CD4-positive, alpha-beta T cell treated with Interleukin-4 for 4 hours (primary cell): ENCODE data around the gene SLC48A1.
"Not testable (repeated sequence)": the region's sequence is repeated elsewhere in the genome, so short reads cannot be mapped to it uniquely, and the experiment has no call there.

Experiments used
- DNase-seq: peaks from one replicate; pipeline ENCODE4 v3.0.0-alpha.2; 2020

SLC48A1 gene

GRCh38 chr12:47814539-47815170 is 41.6 kb downstream of the SLC48A1 start:
- DNase-seq: no peak

GRCh38 chr12:47815447-47815846 is 42.4 kb downstream of the SLC48A1 start:
- not testable (repeated sequence) for DNase-seq

GRCh38 chr12:47816403-47817271 is 43.6 kb downstream of the SLC48A1 start:
- DNase-seq: no peak

GRCh38 chr12:47817272-47818006 is 44.4 kb downstream of the SLC48A1 start:
- DNase-seq: no peak

GRCh38 chr12:47818007-47818376 is 45.0 kb downstream of the SLC48A1 start:
- DNase-seq: no peak

- DNase-seq: no peak
These were observed 45.6 kb downstream of the SLC48A1 start for GRCh38 chr12:47818467-47819137.

- peak; percentile 42 for DNase-seq
These were observed 46.3 kb downstream of the SLC48A1 start for GRCh38 chr12:47819138-47819895.

- DNase-seq: peak; percentile 84
These were observed 47.0 kb downstream of the SLC48A1 start, which contains the start of gene HDAC7 for GRCh38 chr12:47819896-47820630. HDAC7 (minus strand) TSS chr12:47819903; CDS start chr12:47819785, 118 bp downstream.

- no peak for DNase-seq
These were observed 47.8 kb downstream of the SLC48A1 start for GRCh38 chr12:47820631-47821345.

GRCh38 chr12:47821346-47821706 is 48.3 kb downstream of the SLC48A1 start:
- DNase-seq: no peak

- DNase-seq: no peak
These were observed 49.4 kb downstream of the SLC48A1 start for GRCh38 chr12:47822401-47822800.

GRCh38 chr12:47822863-47823262 is 49.8 kb downstream of the SLC48A1 start:
- DNase-seq: no peak

GRCh38 chr12:47823422-47824086 is 50.5 kb downstream of the SLC48A1 start:
- DNase-seq: no peak

- peak; percentile 84 for DNase-seq
These were observed 51.2 kb downstream of the SLC48A1 start for GRCh38 chr12:47824198-47824597.

GRCh38 chr12:47824635-47825034 is 51.6 kb downstream of the SLC48A1 start:
- no peak for DNase-seq

GRCh38 chr12:47825173-47825639 is 52.2 kb downstream of the SLC48A1 start:
- no peak for DNase-seq

- no peak for DNase-seq
These were observed 55.3 kb downstream of the SLC48A1 start for GRCh38 chr12:47828008-47828975.

GRCh38 chr12:47828976-47829482 is 56.0 kb downstream of the SLC48A1 start:
- no peak for DNase-seq

- no peak for DNase-seq
These were observed 56.5 kb downstream of the SLC48A1 start for GRCh38 chr12:47829584-47829983.
